Measurements from ENCODE around the gene CER1. TPM values are rescaled to one million over a fixed set of nuclear protein-coding genes. Genes with fewer than 3 reads are reported as not detected.

Gene CER1
- total and polyA plus RNA-seq, 2 donors (not counting 3 experiments of a cell fraction or from before 2014, with no cell fraction given), result 0.06 TPM; not detected in 1

- Histone ChIP-seq H3K9me1 (replicated peaks; ENCODE audit: control insufficient read depth, extremely low read depth, insufficient read depth, low read length) (no peaks in the 10 kb centered on the region), H3K36me3 (ENCODE audit: control insufficient read depth in 2 of 2, extremely low read depth in 1 of 2, insufficient read depth in 2 of 2, low read length in 2 of 2) (peaks cover 0 to 7% of the 10 kb centered on the region in 2 experiments), H3K9ac (replicated peaks; ENCODE audit: extremely low read depth, insufficient read depth, low read length) (peak within 1 kb of the TSS; percentile 76), H3K4me2 (ENCODE audit: insufficient read depth, low read length) (peak within 1 kb of the TSS; percentile 98), H3K4me1 (ENCODE audit: control insufficient read depth, extremely low read depth, insufficient read depth, low read length) (peaks cover 23% of the 10 kb centered on the region), H3K9me3 (replicated peaks; ENCODE audit: control insufficient read depth, insufficient read depth, low read length) (no peaks in the 10 kb centered on the region), H3K79me2 (ENCODE audit: control insufficient read depth, insufficient read depth, low read length) (peaks cover 43% of the 10 kb centered on the region), H2AFZ (ENCODE audit: low read depth, low read length) (peak within 1 kb of the TSS; percentile 93), H4K20me1 (replicated peaks; ENCODE audit: control insufficient read depth, extremely low read depth, insufficient read depth, low read length) (no peaks in the 10 kb centered on the region), H3K27me3 (ENCODE audit: control insufficient read depth in 2 of 2, insufficient read depth in 2 of 2, low read length in 2 of 2) (no peaks in the 10 kb centered on the region), H3K4me3 (replicated peaks in 1 of 3; ENCODE audit: insufficient read depth in 1 of 3, low read depth in 1 of 3, low read length in 3 of 3) (peak within 1 kb of the TSS; percentile 77 to 97 (median 89)), H3K27ac (ENCODE audit: insufficient read depth, low read depth, low read length) (peak within 1 kb of the TSS; percentile 63)
- no peak for TF ChIP-seq CTCF (IDR thresholded peaks at IDR 0.05; ENCODE audit: extremely low read depth in 1 of 2, insufficient read depth in 1 of 2, low read depth in 1 of 2, low read length in 2 of 2)
- TF ChIP-seq EZH2 (IDR thresholded peaks at IDR 0.05; ENCODE audit: borderline replicate concordance, low read depth, low read length, severe bottlenecking), result no peak
- TF ChIP-seq MYC (IDR thresholded peaks at IDR 0.05; ENCODE audit: low read depth, low read length), result no peak
- TF ChIP-seq JUN (IDR thresholded peaks at IDR 0.05; ENCODE audit: borderline replicate concordance, insufficient read depth, insufficient read length, low read depth), result no peak
- peak; percentile 78 for TF ChIP-seq POLR2A (IDR thresholded peaks at IDR 0.05; ENCODE audit: low read depth, low read length)
- TF ChIP-seq POLR2AphosphoS5 (IDR thresholded peaks at IDR 0.05; ENCODE audit: insufficient read depth, low read depth, low read length), result peak; percentile 89
- CTCF ChIA-PET, result interaction anchor here (0.9 to 7.5 kb wide), 9 partner anchors 11 to 75 kb away, joined by 3 to 38 read pairs (median 3); no protein-coding TSS in a partner anchor
- DNase-seq (ENCODE audit: low read depth, low spot score) (peak; percentile 51), FAIRE-seq (no peak)
- intact Hi-C loops (cut with micrococcal nuclease), result loop anchor here (2.0 to 5.0 kb wide), 3 partner anchors 36 to 76 kb away; no protein-coding TSS in a partner anchor
- POLR2A ChIA-PET, result no interaction called here
- TSS peak; percentile 47 for BruUV-seq (replicated peaks)
- dilution Hi-C loops (cut with MboI; ENCODE audit: extremely low pct_ligation_motif_present, low sequenced_read_pairs), result no loop called here
Observed at GRCh38 chr9:14693251-14693861, 29.2 kb downstream of the CER1 start, which contains the start of gene ZDHHC21. Gene ZDHHC21, minus strand, starts transcription at chr9:14693432. Its CDS starts 19,092 bp downstream, at chr9:14674340.

Data from endothelial cell of umbilical vein (primary cell).